AG04449 (cell line): ENCODE data around the gene ANO6.
A peak's percentile ranks its signal among the peaks of the same experiment; 100 is the strongest.
"Not testable (repeated sequence)": the region's sequence is repeated elsewhere in the genome, so short reads cannot be mapped to it uniquely, and the experiment has no call there.

Experiments
- CTCF ChIA-PET: fragments of 350-600 bp; formaldehyde crosslinking; extraction: SDS; loops from one replicate; lab custom pipeline; 2021; ENCODE audit warnings: antibody characterized with exemption; lab: Yijun Ruan, JAX
- POLR2A ChIA-PET: fragments of 400-600, 350-600 bp; formaldehyde crosslinking; extraction: SDS; loops from one replicate; lab custom pipeline; 2020; ENCODE audit warnings: antibody characterized with exemption, inconsistent platforms; lab: Yijun Ruan, JAX
- DNase-seq: peaks from one replicate; pipeline ENCODE4 v3.0.0-alpha.2; 2010; ENCODE audit warnings: low read depth, low spot score
- H3K4me3 ChIP-seq: 2 replicates; pipeline ENCODE4 v1.5.1; 2011; ENCODE audit warnings: low read depth, mild to moderate bottlenecking, control low read depth, low read length
- CTCF ChIP-seq: IDR thresholded peaks from one replicate; pipeline ENCODE4 v1.5.1; 2011; ENCODE audit warnings: mild to moderate bottlenecking, moderate library complexity, low read length, control low read depth, inconsistent platforms; ENCODE audit not compliant: insufficient read depth; ENCODE audit errors: missing control alignments

Gene ANO6

GRCh38 chr12:45260104-45260815 is 44.4 kb downstream of the ANO6 start:
- H3K4me3 ChIP-seq: no peak overlapping the region
- DNase-seq: no peak
- POLR2A ChIA-PET: no interaction called here
- TF ChIP-seq CTCF: no peak
- CTCF ChIA-PET: interaction anchor here (1.2 to 2.4 kb wide), 4 partner anchors 9 to 128 kb away, joined by 3 to 17 read pairs (median 4); no protein-coding TSS in a partner anchor

- CTCF ChIA-PET: interaction anchor here (1.2 to 2.4 kb wide), 3 partner anchors 8 to 128 kb away, joined by 3 to 17 read pairs (median 4); no protein-coding TSS in a partner anchor
- TF ChIP-seq CTCF: no peak
- POLR2A ChIA-PET: no interaction called here
- no peak for DNase-seq
- H3K4me3 ChIP-seq: no peak overlapping the region
Measured at GRCh38 chr12:45260854-45261253, 45.0 kb downstream of the ANO6 start.

GRCh38 chr12:45262185-45262584 is 46.3 kb downstream of the ANO6 start:
- POLR2A ChIA-PET, CTCF ChIA-PET, DNase-seq, H3K4me3 ChIP-seq: not testable (repeated sequence)

GRCh38 chr12:45263587-45263986 is 47.7 kb downstream of the ANO6 start:
- no peak overlapping the region for H3K4me3 ChIP-seq
- no peak for TF ChIP-seq CTCF
- ChIA-PET POLR2A (no interaction called here), CTCF (interaction anchor here (1.0 to 1.2 kb wide), 2 partner anchors 8 to 126 kb away, joined by 3 to 4 read pairs; no protein-coding TSS in a partner anchor)
- DNase-seq: no peak

GRCh38 chr12:45268672-45269411 is 52.9 kb downstream of the ANO6 start:
- peak; percentile 28 for TF ChIP-seq CTCF
- CTCF ChIA-PET: interaction anchor here (0.7 to 2.8 kb wide), 27 partner anchors 8 to 146 kb away, joined by 3 to 17 read pairs (median 4); partner anchors contain the start of gene ANO6
- peak overlapping the region; percentile 4; the same call in 1 of the 2 replicates for H3K4me3 ChIP-seq
- peak; percentile 69 for DNase-seq
- POLR2A ChIA-PET: interaction anchor here (1.2 to 1.5 kb wide), 2 partner anchors 30 to 68 kb away, joined by 3 read pairs; no protein-coding TSS in a partner anchor

GRCh38 chr12:45269412-45269751 is 53.5 kb downstream of the ANO6 start:
- ChIA-PET POLR2A (interaction anchor here (1.2 kb wide), 1 partner anchor 29 kb away, joined by 3 read pairs; no protein-coding TSS in a partner anchor), CTCF (interaction anchor here (0.7 to 2.8 kb wide), 22 partner anchors 9 to 146 kb away, joined by 3 to 17 read pairs (median 4); partner anchors contain the start of gene ANO6)
- no peak for DNase-seq
- no peak for TF ChIP-seq CTCF
- no peak overlapping the region for H3K4me3 ChIP-seq
